NCI-H146 (cell line): Measurements from ENCODE around the gene CCDC106.
A peak's percentile ranks its signal among the peaks of the same experiment; 100 is the strongest.

Source experiments
- DNase-seq: peaks from one replicate; lab custom pipeline; 2025; lab: John Stamatoyannopoulos, UW

Gene CCDC106

GRCh38 chr19:55635856-55636440, 12.1 kb upstream of the CCDC106 start:
- DNase-seq, result no peak

GRCh38 chr19:55636723-55637122, 11.3 kb upstream of the CCDC106 start:
- DNase-seq, result no peak

- DNase-seq, result no peak
Measured at GRCh38 chr19:55637534-55637933, 10.5 kb upstream of the CCDC106 start.

GRCh38 chr19:55638864-55639359, 9.1 kb upstream of the CCDC106 start:
- peak; percentile 33 for DNase-seq

GRCh38 chr19:55640043-55640576, 7.9 kb upstream of the CCDC106 start:
- peak; percentile 72 for DNase-seq

GRCh38 chr19:55640577-55641425, 7.2 kb upstream of the CCDC106 start, which contains the start of gene ZNF580:
Gene ZNF580, plus strand, starts transcription at chr19:55641002. Its CDS starts 1,507 bp downstream, at chr19:55642509.
- peak; percentile 93 for DNase-seq

GRCh38 chr19:55641426-55642152, 6.4 kb upstream of the CCDC106 start:
- DNase-seq, result peak; percentile 76

- peak; percentile 62 for DNase-seq
Measured at GRCh38 chr19:55642153-55643002, 5.6 kb upstream of the CCDC106 start.

GRCh38 chr19:55643003-55643886, 4.8 kb upstream of the CCDC106 start, which contains the start of gene ZNF581:
Gene ZNF581, plus strand, starts transcription at chr19:55643649. Its CDS starts 923 bp downstream, at chr19:55644572.
- DNase-seq, result peak; percentile 76

GRCh38 chr19:55643887-55644176, 4.2 kb upstream of the CCDC106 start:
- DNase-seq, result no peak

- no peak for DNase-seq
Measured at GRCh38 chr19:55644191-55644833, 3.7 kb upstream of the CCDC106 start.

GRCh38 chr19:55644842-55645511, 3.0 kb upstream of the CCDC106 start:
- DNase-seq, result no peak

- no peak for DNase-seq
Measured at GRCh38 chr19:55645512-55645881, 2.5 kb upstream of the CCDC106 start.

GRCh38 chr19:55646889-55647731, 902 bp upstream of the CCDC106 start:
- peak; percentile 18 for DNase-seq

GRCh38 chr19:55648585-55649267, 714 bp downstream of the CCDC106 start:
- peak; percentile 24 for DNase-seq

GRCh38 chr19:55649268-55650125, 1.5 kb downstream of the CCDC106 start:
- no peak for DNase-seq

GRCh38 chr19:55650126-55650557, 2.1 kb downstream of the CCDC106 start:
- no peak for DNase-seq
